Type B pancreatic cell (in vitro differentiated cells): Measurements from ENCODE around the gene NDUFB1. TPM values are rescaled to one million over a fixed set of nuclear protein-coding genes. Genes with fewer than 3 reads are reported as not detected.

Experiments used
- DNase-seq: peaks from one replicate; pipeline ENCODE4 v3.0.0; 2021; ENCODE audit warnings: mixed read lengths; ENCODE audit not compliant: unreplicated experiment; ENCODE audit errors: extremely low spot score
- H3K27ac Mint-ChIP-seq: 2 replicates; pipeline ENCODE4 v1.8.0; 2021; ENCODE audit warnings: mild to moderate bottlenecking, mixed read lengths
- H3K27me3 Mint-ChIP-seq: 2 replicates; pipeline ENCODE4 v1.8.0; 2021; ENCODE audit warnings: mixed read lengths
- H3K36me3 Mint-ChIP-seq: 2 replicates; pipeline ENCODE4 v1.8.0; 2021; ENCODE audit warnings: mixed read lengths
- H3K4me1 Mint-ChIP-seq: one replicate; pipeline ENCODE4 v1.8.0; 2021; ENCODE audit warnings: mixed read lengths; ENCODE audit not compliant: unreplicated experiment
- H3K4me3 Mint-ChIP-seq: 2 replicates; pipeline ENCODE4 v1.8.0; 2021; ENCODE audit warnings: mild to moderate bottlenecking, mixed read lengths
- H3K9me3 Mint-ChIP-seq: 2 replicates; pipeline ENCODE4 v1.8.0; 2021; ENCODE audit warnings: mixed read lengths
- total RNA-seq: library from RNA; stranded (reverse); gene quantifications from 2 replicates; pipeline ENCODE4 v1.2.1, GENCODE V29; 2021; ENCODE audit warnings: low replicate concordance
- TF ChIP-seq, protein P1 (sequence below): fragments of 200-600 bp; sonication (generic); conservative IDR thresholded peaks from 2 replicates; pipeline ENCODE4 v1.5.0; 2021; ENCODE audit warnings: antibody characterized with exemption, mild to moderate bottlenecking

Gene NDUFB1
- total RNA-seq, 1 donor from 2014 or later: 129 TPM

DNA sequence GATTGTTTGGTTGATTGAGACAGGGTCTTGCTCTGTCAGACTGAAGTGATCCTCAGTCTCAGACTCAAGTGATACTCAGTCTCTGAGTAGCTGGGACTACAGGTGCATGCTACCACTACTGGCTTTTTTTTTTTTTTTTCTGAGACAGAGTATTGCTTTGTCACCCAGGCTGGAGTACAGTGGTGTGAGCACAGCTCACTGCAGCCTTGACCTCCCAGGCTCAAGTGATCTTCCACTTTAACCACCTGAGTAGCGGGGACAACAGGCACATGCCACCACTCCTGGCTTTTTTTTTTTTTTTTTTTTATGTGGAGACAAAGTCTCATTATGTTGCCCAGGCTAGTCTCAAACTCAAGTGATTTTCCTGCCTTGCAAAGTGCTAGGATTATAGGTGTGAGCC is 32.1 kb upstream of the NDUFB1 start:
- TF ChIP-seq, protein P1, sequence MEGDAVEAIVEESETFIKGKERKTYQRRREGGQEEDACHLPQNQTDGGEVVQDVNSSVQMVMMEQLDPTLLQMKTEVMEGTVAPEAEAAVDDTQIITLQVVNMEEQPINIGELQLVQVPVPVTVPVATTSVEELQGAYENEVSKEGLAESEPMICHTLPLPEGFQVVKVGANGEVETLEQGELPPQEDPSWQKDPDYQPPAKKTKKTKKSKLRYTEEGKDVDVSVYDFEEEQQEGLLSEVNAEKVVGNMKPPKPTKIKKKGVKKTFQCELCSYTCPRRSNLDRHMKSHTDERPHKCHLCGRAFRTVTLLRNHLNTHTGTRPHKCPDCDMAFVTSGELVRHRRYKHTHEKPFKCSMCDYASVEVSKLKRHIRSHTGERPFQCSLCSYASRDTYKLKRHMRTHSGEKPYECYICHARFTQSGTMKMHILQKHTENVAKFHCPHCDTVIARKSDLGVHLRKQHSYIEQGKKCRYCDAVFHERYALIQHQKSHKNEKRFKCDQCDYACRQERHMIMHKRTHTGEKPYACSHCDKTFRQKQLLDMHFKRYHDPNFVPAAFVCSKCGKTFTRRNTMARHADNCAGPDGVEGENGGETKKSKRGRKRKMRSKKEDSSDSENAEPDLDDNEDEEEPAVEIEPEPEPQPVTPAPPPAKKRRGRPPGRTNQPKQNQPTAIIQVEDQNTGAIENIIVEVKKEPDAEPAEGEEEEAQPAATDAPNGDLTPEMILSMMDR: no peak
- Mint-ChIP-seq H3K4me1 (no peaks in the 10 kb centered on the region), H3K27me3 (no peaks in the 10 kb centered on the region), H3K4me3 (no peak overlapping the region), H3K27ac (no peak overlapping the region), H3K36me3 (peaks cover 34% of the 10 kb centered on the region), H3K9me3 (no peaks in the 10 kb centered on the region)
- DNase-seq: no peak

- H3K36me3 Mint-ChIP-seq: peaks cover 41% of the 10 kb centered on the region
- no peaks in the 10 kb centered on the region for H3K9me3 Mint-ChIP-seq
- H3K27ac Mint-ChIP-seq: no peak overlapping the region
- H3K27me3 Mint-ChIP-seq: no peaks in the 10 kb centered on the region
- no peak for DNase-seq
- TF ChIP-seq, protein P1: no peak
- H3K4me1 Mint-ChIP-seq: no peaks in the 10 kb centered on the region
- no peak overlapping the region for H3K4me3 Mint-ChIP-seq
These were observed 23.2 kb upstream of the NDUFB1 start for GRCh38 chr14:92144708-92145107.

GRCh38 chr14:92143962-92144361 is 22.5 kb upstream of the NDUFB1 start:
- TF ChIP-seq, protein P1: no peak
- Mint-ChIP-seq H3K9me3 (no peaks in the 10 kb centered on the region), H3K4me3 (no peak overlapping the region), H3K4me1 (no peaks in the 10 kb centered on the region), H3K27me3 (no peaks in the 10 kb centered on the region), H3K27ac (no peak overlapping the region), H3K36me3 (peaks cover 38% of the 10 kb centered on the region)
- no peak for DNase-seq

GRCh38 chr14:92143309-92143708 is 21.8 kb upstream of the NDUFB1 start:
- Mint-ChIP-seq H3K36me3 (peaks cover 39% of the 10 kb centered on the region), H3K4me3 (no peak overlapping the region), H3K9me3 (no peaks in the 10 kb centered on the region), H3K4me1 (no peaks in the 10 kb centered on the region), H3K27me3 (no peaks in the 10 kb centered on the region), H3K27ac (no peak overlapping the region)
- TF ChIP-seq, protein P1: no peak
- DNase-seq: no peak

- H3K27me3 Mint-ChIP-seq: no peaks in the 10 kb centered on the region
- H3K4me1 Mint-ChIP-seq: no peaks in the 10 kb centered on the region
- TF ChIP-seq, protein P1: peak; percentile 75
- H3K27ac Mint-ChIP-seq: no peak overlapping the region
- no peak for DNase-seq
- H3K9me3 Mint-ChIP-seq: no peaks in the 10 kb centered on the region
- peaks cover 28% of the 10 kb centered on the region for H3K36me3 Mint-ChIP-seq
- H3K4me3 Mint-ChIP-seq: no peak overlapping the region
These were observed 13.8 kb upstream of the NDUFB1 start for GRCh38 chr14:92135269-92135668.

DNA sequence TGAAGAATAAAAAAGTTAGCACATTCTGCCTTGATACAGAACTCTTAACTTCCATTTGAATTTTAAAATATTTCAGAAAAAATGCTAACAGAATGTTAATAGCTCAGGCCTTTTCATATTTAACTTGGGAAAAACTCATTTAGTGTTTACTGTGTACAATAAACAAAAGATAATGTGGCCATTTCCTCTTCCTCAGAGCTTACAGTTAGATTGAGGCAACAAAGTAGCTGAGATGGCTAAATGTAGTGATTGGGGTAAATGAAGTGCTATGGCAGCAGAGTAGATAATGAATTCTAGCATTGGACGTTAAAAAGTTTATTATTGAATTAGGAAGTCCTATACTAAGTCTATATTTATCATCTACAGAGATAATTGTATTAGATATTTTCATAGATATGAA is 12.9 kb upstream of the NDUFB1 start:
- Mint-ChIP-seq H3K9me3 (no peaks in the 10 kb centered on the region), H3K36me3 (peaks cover 32% of the 10 kb centered on the region), H3K27ac (no peak overlapping the region), H3K4me1 (no peaks in the 10 kb centered on the region), H3K4me3 (no peak overlapping the region), H3K27me3 (no peaks in the 10 kb centered on the region)
- no peak for DNase-seq
- TF ChIP-seq, protein P1: no peak
